GM21526 (cell line): ENCODE results near the gene RNF217.

Source experiments
- ATAC-seq: cut with Tn5 transposase; IDR thresholded peaks from one replicate; pipeline ENCODE4 v1.9.1; 2021; ENCODE audit warnings: moderate library complexity; ENCODE audit not compliant: unreplicated experiment, low FRiP score

The RNF217 gene

GRCh38 chr6:125086716-125087115 is 124.5 kb downstream of the RNF217 start:
- no peak for ATAC-seq

GRCh38 chr6:125088963-125089362 is 126.7 kb downstream of the RNF217 start:
- no peak for ATAC-seq

GRCh38 chr6:125094563-125094962 is 132.3 kb downstream of the RNF217 start:
- no peak for ATAC-seq

- ATAC-seq: no peak
Measured at GRCh38 chr6:125095580-125096301, 133.5 kb downstream of the RNF217 start.

GRCh38 chr6:125097186-125097585 is 134.9 kb downstream of the RNF217 start:
- no peak for ATAC-seq

GRCh38 chr6:125098253-125098652 is 136.0 kb downstream of the RNF217 start:
- no peak for ATAC-seq

GRCh38 chr6:125099211-125100073 is 137.2 kb downstream of the RNF217 start:
- peak; percentile 55 for ATAC-seq

- no peak for ATAC-seq
Measured at GRCh38 chr6:125100074-125100652, 137.9 kb downstream of the RNF217 start.

- ATAC-seq: no peak
Measured at GRCh38 chr6:125101128-125101527, 138.9 kb downstream of the RNF217 start.

- ATAC-seq: no peak
Measured at GRCh38 chr6:125101631-125102030, 139.4 kb downstream of the RNF217 start.

- ATAC-seq: no peak
Measured at GRCh38 chr6:125102411-125102810, 140.2 kb downstream of the RNF217 start.

GRCh38 chr6:125102891-125103290 is 140.7 kb downstream of the RNF217 start:
- ATAC-seq: no peak

- no peak for ATAC-seq
Measured at GRCh38 chr6:125104425-125104824, 142.2 kb downstream of the RNF217 start.

- ATAC-seq: no peak
Measured at GRCh38 chr6:125107048-125107447, 144.8 kb downstream of the RNF217 start.

GRCh38 chr6:125107896-125108295 is 145.7 kb downstream of the RNF217 start:
- ATAC-seq: no peak

- no peak for ATAC-seq
Measured at GRCh38 chr6:125110056-125110455, 147.8 kb downstream of the RNF217 start.

GRCh38 chr6:125111219-125111983 is 149.2 kb downstream of the RNF217 start:
- no peak for ATAC-seq

GRCh38 chr6:125112934-125113333 is 150.7 kb downstream of the RNF217 start:
- ATAC-seq: no peak

- ATAC-seq: no peak
Measured at GRCh38 chr6:125114248-125114858, 152.1 kb downstream of the RNF217 start.

- ATAC-seq: no peak
Measured at GRCh38 chr6:125116170-125116569, 153.9 kb downstream of the RNF217 start.
